Measurements from ENCODE around the gene OTOA.
A peak's percentile ranks its signal among the peaks of the same experiment; 100 is the strongest.

OTOA gene

GRCh38 chr16:21801538-21802374, 138.0 kb downstream of the OTOA start:
- TF ChIP-seq CTCF (IDR thresholded peaks at IDR 0.05), result peak; percentile 56
